ENCODE measurements around the gene SYNGR1.
"Not testable (repeated sequence)": the region's sequence is repeated elsewhere in the genome, so short reads cannot be mapped to it uniquely, and the experiment has no call there.

SYNGR1 gene

GRCh38 chr22:39352306-39352891, 2.6 kb downstream of the SYNGR1 start:
- no peak for DNase-seq (ENCODE audit: low read depth)
- TF ChIP-seq CTCF (IDR thresholded peaks at IDR 0.05; ENCODE audit: control insufficient read depth, extremely low read depth, insufficient read depth) = no peak

GRCh38 chr22:39353346-39353745, 3.6 kb downstream of the SYNGR1 start:
- TF ChIP-seq CTCF (IDR thresholded peaks at IDR 0.05; ENCODE audit: control insufficient read depth, extremely low read depth, insufficient read depth) = no peak
- H3K4me3 ChIP-seq (ENCODE audit: low read depth, low read length) = no peak overlapping the region
- no peak for DNase-seq (ENCODE audit: low read depth)

More at GRCh38 chr22:39352306-39352891, 2.6 kb downstream of the SYNGR1 start:
- H3K4me3 ChIP-seq (ENCODE audit: low read depth, low read length) = no peak overlapping the region

GRCh38 chr22:39355080-39355479, 5.3 kb downstream of the SYNGR1 start:
- no peak for TF ChIP-seq CTCF (IDR thresholded peaks at IDR 0.05; ENCODE audit: control insufficient read depth, extremely low read depth, insufficient read depth)
- DNase-seq (ENCODE audit: low read depth) = no peak
- H3K4me3 ChIP-seq (ENCODE audit: low read depth, low read length) = no peak overlapping the region

GRCh38 chr22:39355805-39356204, 6.0 kb downstream of the SYNGR1 start:
- not testable (repeated sequence) for DNase-seq (ENCODE audit: low read depth); H3K4me3 ChIP-seq (ENCODE audit: low read depth, low read length)

GRCh38 chr22:39356464-39356863, 6.7 kb downstream of the SYNGR1 start:
- no peak overlapping the region for H3K4me3 ChIP-seq (ENCODE audit: low read depth, low read length)
- TF ChIP-seq CTCF (IDR thresholded peaks at IDR 0.05; ENCODE audit: control insufficient read depth, extremely low read depth, insufficient read depth) = no peak
- DNase-seq (ENCODE audit: low read depth) = no peak

- not testable (repeated sequence) for H3K4me3 ChIP-seq (ENCODE audit: low read depth, low read length); DNase-seq (ENCODE audit: low read depth)
Measured at GRCh38 chr22:39357110-39358108, 7.6 kb downstream of the SYNGR1 start.

- not testable (repeated sequence) for DNase-seq (ENCODE audit: low read depth); H3K4me3 ChIP-seq (ENCODE audit: low read depth, low read length)
Measured at GRCh38 chr22:39358197-39358596, 8.4 kb downstream of the SYNGR1 start.

- no peak for TF ChIP-seq CTCF (IDR thresholded peaks at IDR 0.05; ENCODE audit: control insufficient read depth, extremely low read depth, insufficient read depth)
- no peak for DNase-seq (ENCODE audit: low read depth)
- H3K4me3 ChIP-seq (ENCODE audit: low read depth, low read length) = no peak overlapping the region
Measured at GRCh38 chr22:39359659-39360195, 9.9 kb downstream of the SYNGR1 start.
